Loucy (cell line): Measurements from ENCODE around the gene SCN8A.

Experiments
- CTCF ChIP-seq: fragments of 200-600 bp; sonication (generic); conservative IDR thresholded peaks from 2 replicates; pipeline ENCODE4 v1.5.1; 2014; ENCODE audit warnings: mild to moderate bottlenecking, antibody characterized with exemption, low read length
- EZH2phosphoT487 ChIP-seq: fragments of 200-600 bp; IDR thresholded peaks from 2 replicates; pipeline ENCODE4 v1.6.1; 2018; ENCODE audit warnings: antibody characterized with exemption, mild to moderate bottlenecking, moderate library complexity, borderline replicate concordance

DNA sequence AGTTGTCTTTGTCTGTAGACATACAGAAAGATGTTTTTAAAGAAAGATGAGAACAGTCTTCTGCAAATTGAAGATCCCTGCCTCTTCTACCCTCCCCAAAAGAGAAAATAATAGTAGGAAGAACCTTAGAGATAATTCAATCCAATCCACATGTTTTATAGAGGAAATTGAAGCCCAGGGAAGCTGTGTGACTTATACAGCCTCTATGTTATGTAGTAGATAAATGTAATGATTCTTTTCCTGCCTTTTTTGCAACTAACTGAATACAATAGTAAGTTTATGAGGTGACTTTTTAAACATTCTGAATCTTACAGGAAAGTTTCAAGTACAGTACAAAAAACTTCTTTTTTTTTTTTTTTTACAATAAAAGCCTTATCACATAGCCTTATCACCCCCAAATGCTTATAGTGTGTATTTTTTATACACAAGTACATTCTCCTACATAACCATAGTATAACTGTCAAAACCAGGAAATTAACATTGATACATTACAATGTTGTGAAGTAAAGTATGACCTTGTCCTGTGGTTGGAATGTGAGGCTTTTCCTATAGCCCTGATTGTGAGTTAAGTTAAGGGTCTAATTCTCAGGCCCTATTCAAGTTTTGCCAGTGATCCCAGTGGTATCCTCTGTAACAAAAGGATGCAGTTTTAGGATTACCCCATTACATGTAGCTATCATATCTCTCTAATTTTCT lies 163.1 kb downstream of the SCN8A start:
- TF ChIP-seq CTCF (no peak), EZH2phosphoT487 (no peak)
